Measurements from ENCODE around the gene PRMT7.

Gene PRMT7

DNA sequence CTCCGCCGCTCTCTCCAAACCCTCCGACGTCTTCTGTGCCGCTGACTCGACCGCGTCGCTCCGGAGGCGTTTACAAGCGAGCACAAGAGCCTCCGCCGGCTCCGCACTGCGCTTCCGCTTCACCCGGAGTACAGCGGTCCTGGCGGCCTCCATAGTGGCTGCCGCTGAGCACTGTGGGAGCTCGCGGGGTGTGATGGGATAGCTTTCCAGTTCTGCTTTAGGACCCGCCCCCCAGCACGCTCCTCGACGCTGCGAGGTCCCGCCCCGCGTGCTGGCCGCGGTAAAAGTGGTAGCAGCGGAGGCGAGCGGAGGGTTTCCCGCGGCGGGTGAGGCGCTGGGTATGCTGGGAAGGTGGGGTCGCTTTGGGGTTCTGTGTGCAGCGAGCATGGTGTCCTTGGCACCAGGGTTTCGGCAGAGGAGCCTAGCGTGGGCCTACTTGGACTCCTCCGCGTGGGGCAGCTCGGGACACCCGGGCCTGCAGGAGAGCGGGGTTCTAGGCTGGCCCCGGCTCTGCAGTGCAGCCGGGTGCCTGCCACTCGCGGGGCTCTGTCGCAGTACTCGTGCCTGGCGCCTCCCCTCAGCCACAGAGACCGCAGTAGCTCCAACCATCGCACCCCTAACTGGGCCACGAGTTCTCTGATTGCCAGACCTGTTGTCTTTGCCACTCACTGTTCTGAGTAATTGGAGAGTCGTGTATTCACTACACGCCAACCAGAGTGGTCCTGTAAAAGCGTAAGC, at the start of gene PRMT7, which contains the start of gene SLC7A6OS:
TSS of gene PRMT7 (plus strand) at position 246 of the 738 bp plus-strand sequence. CDS start 4,961 bp downstream, outside the sequence.
TSS of gene SLC7A6OS (minus strand) at position 173 of the 738 bp plus-strand sequence. CDS start at position 153, 20 bp downstream.
- peak; percentile 81 to 84 for DNase-seq (ENCODE audit: low read depth in 1 of 2, low spot score in 1 of 2)

GRCh38 chr16:68263559-68264127, 47.2 kb upstream of the PRMT7 start:
- no peak for DNase-seq (ENCODE audit: low read depth in 1 of 2, low spot score in 1 of 2)

DNA sequence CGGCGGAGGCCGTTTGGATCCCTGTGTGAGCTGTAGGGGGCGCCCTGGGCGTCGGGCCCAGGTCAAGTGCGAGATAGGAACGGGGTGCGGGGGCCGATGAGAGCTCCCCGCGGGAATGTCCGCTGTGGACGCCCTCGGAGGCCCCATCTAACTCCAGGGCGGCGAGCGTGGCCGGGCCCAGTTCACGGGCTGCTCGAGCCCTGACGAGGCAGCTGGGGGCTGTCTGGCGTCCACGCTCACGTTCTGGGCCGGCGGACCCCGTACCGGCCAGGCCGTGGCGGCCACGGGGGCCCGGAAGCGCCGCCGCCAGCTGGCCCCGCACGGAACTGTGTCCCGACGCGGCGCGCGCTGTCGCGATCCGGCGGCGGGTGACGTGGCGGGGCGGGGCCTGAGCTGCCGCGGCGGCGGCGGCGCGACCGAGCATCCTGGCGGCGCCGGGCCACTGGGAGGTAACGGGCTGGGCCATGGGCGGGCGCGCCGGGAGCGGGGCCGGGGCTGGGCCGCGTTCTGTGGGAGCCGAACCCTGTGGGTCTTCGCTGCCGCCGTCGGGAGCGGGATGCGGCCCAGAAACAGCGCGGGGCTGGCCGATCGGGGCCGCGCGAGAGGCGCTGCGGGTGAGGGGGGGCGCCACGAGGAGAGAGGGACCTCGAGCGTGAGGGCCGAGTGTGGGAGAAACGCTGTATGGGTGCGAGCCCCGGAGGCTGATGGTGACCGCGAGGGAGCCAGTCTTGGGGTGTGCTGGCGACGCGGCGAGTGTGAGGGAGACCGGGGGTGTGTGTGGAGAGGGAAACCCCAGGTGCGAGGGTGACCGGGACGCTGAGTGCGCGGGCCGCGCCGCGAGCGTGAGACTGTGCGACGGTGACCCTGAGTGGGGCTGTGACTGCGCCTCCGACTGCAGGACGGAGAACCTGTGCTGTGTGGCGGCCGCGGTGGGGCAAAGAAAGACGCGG, 46.4 kb upstream of the PRMT7 start, which contains the start of gene SLC7A6:
TSS of gene SLC7A6 (plus strand) at position 399 of the 950 bp plus-strand sequence. CDS start 10,201 bp downstream, outside the sequence.
- DNase-seq (ENCODE audit: low read depth in 1 of 2, low spot score in 1 of 2), result peak; percentile 67 to 82

- DNase-seq (ENCODE audit: low read depth in 1 of 2, low spot score in 1 of 2), result peak in 1 of 2 donors; percentile 30
These were observed 45.5 kb upstream of the PRMT7 start for GRCh38 chr16:68265078-68265920.

- DNase-seq (ENCODE audit: low read depth in 1 of 2, low spot score in 1 of 2), result no peak
These were observed 43.0 kb upstream of the PRMT7 start for GRCh38 chr16:68267612-68268405.

DNA sequence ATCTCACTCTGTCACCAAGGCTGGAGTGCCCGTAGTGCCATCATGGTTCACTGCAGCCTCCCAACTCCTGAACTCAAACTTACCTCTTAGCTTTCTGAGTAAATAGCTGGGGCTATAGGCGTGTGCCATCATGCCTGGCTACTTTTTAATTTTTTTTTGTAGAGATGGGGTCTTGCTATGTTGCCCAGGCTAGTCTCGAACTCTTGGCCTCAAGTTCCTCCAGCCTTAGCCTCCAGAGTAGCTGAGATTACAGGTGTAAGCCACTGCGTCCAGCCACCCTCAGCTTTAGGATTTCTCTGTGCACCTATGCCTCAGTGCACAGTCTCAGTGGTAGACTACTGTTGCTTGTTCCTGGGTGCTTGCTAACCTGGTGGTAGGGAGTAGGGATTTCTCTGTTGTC, 41.0 kb upstream of the PRMT7 start:
- no peak for DNase-seq (ENCODE audit: low read depth in 1 of 2, low spot score in 1 of 2)

GRCh38 chr16:68270353-68270752, 40.5 kb upstream of the PRMT7 start:
- DNase-seq (ENCODE audit: low read depth in 1 of 2, low spot score in 1 of 2), result no peak

GRCh38 chr16:68272507-68273209, 38.2 kb upstream of the PRMT7 start:
- peak in 1 of 2 donors; percentile 38 for DNase-seq (ENCODE audit: low read depth in 1 of 2, low spot score in 1 of 2)

GRCh38 chr16:68273459-68273858, 37.4 kb upstream of the PRMT7 start:
- no peak for DNase-seq (ENCODE audit: low read depth in 1 of 2, low spot score in 1 of 2)

DNA sequence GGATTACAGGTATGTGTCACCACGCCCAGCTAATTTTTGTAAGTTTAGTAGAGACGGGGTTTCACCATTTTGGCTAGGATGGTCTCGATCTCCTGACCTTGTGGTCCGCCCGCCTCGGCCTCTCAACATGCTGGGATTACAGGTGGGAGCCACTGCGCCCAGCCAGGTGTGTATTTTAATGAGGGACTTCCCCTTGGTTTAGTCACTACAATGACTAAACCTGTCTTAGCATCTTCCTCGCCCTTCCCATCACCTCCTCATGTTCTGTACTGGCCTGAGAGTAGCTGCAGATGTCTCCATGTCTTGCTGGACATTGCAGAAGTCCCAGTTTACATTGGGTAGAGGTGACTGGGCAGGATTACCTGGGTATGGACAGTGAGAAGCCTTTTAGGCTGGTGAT, 36.9 kb upstream of the PRMT7 start:
- no peak for DNase-seq (ENCODE audit: low read depth in 1 of 2, low spot score in 1 of 2)

DNA sequence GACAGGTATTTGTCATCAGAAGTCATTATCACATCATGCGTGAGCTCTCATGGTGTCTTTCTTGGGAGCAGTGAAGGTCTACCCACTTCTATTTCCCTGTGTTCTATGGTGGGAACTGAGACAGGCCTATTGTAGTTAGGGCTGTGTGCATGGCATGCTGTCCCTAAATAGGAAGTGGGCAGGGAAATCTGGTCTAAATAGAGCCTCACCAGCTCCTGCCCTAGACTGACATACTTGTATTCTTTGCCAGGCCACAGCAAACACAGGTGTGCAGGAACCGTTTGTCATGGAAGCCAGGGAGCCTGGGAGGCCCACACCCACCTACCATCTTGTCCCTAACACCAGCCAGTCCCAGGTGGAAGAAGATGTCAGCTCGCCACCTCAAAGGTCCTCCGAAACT, 36.4 kb upstream of the PRMT7 start:
- DNase-seq (ENCODE audit: low read depth in 1 of 2, low spot score in 1 of 2), result no peak

GRCh38 chr16:68275611-68276191, 35.1 kb upstream of the PRMT7 start:
- no peak for DNase-seq (ENCODE audit: low read depth in 1 of 2, low spot score in 1 of 2)

GRCh38 chr16:68276223-68276622, 34.6 kb upstream of the PRMT7 start:
- DNase-seq (ENCODE audit: low read depth in 1 of 2, low spot score in 1 of 2), result no peak

- no peak for DNase-seq (ENCODE audit: low read depth in 1 of 2, low spot score in 1 of 2)
These were observed 30.9 kb upstream of the PRMT7 start for GRCh38 chr16:68279726-68280558.

GRCh38 chr16:68281368-68282063, 29.3 kb upstream of the PRMT7 start:
- DNase-seq (ENCODE audit: low read depth in 1 of 2, low spot score in 1 of 2), result no peak

- no peak for DNase-seq (ENCODE audit: low read depth in 1 of 2, low spot score in 1 of 2)
These were observed 28.8 kb upstream of the PRMT7 start for GRCh38 chr16:68282064-68282452.

- DNase-seq (ENCODE audit: low read depth in 1 of 2, low spot score in 1 of 2), result no peak
These were observed 27.5 kb upstream of the PRMT7 start for GRCh38 chr16:68283346-68283745.
